SK-N-SH (cell line): ENCODE results near the gene CSTF3. TPM values are rescaled to one million over a fixed set of nuclear protein-coding genes. Genes with fewer than 3 reads are reported as not detected.
"Not testable (repeated sequence)": the region's sequence is repeated elsewhere in the genome, so short reads cannot be mapped to it uniquely, and the experiment has no call there.

Experiments
- CTCF ChIA-PET: fragments of 300-600, 350-600 bp; formaldehyde crosslinking; extraction: SDS; loops from one replicate; lab custom pipeline; 2021; lab: Yijun Ruan, JAX
- POLR2A ChIA-PET: fragments of 350-600 bp; sonication (Branson Sonifier 250); formaldehyde crosslinking; extraction: SDS; loops from one replicate; lab custom pipeline; 2020; ENCODE audit warnings: antibody characterized with exemption, inconsistent platforms; lab: Yijun Ruan, JAX
- DNase-seq: peaks from one replicate; pipeline ENCODE4 v3.0.0; 2012
- H2AFZ ChIP-seq: fragments of 200-600 bp; sonication (generic); 2 replicates; pipeline ENCODE4 v1.8.1; 2016; ENCODE audit warnings: antibody characterized with exemption, mild to moderate bottlenecking, low read depth
- H3F3A ChIP-seq: fragments of 200-600 bp; sonication (generic); replicated peaks from 2 replicates; pipeline ENCODE3; 2016; ENCODE audit warnings: antibody characterized with exemption, mild to moderate bottlenecking; ENCODE audit not compliant: insufficient read depth
- H3K27ac ChIP-seq, 2 experiments: fragments of 200-500 bp in 1 of 2; fragments of 200-600 bp in 1 of 2; sonication (Bioruptor generic) in 1 of 2; sonication (generic), shearing (Covaris generic) in 1 of 2; 2 replicates each; pipeline versions ENCODE4 v1.5.1 to v1.6.1; 2014 to 2016; ENCODE audit warnings: low read depth in 2 of 2, inconsistent platforms in 1 of 2, low read length in 1 of 2, mild to moderate bottlenecking in 1 of 2, mixed read lengths in 1 of 2
- H3K27me3 ChIP-seq: fragments of 200-600 bp; sonication (generic), shearing (Covaris generic); 2 replicates; pipeline ENCODE4 v1.6.1; 2016; ENCODE audit warnings: mixed run types; ENCODE audit not compliant: insufficient read depth
- H3K36me3 ChIP-seq, 2 experiments: fragments of 200-500 bp in 1 of 2; fragments of 200-600 bp in 1 of 2; sonication (Bioruptor generic) in 1 of 2; sonication (generic) in 1 of 2; replicated peaks in 1 of 2; 2 replicates each; pipeline versions ENCODE3 to v1.5.1; 2014 to 2016; ENCODE audit warnings: low read length in 1 of 2, mild to moderate bottlenecking in 1 of 2; ENCODE audit not compliant: insufficient read depth in 2 of 2, control insufficient read depth in 1 of 2
- H3K4me1 ChIP-seq, 2 experiments: fragments of 200-500 bp in 1 of 2; fragments of 200-600 bp in 1 of 2; sonication (Bioruptor generic) in 1 of 2; sonication (generic), shearing (Covaris generic) in 1 of 2; 2 replicates each; pipeline versions ENCODE4 v1.5.1 to v1.6.1; 2014 to 2016; ENCODE audit warnings: low read depth in 1 of 2, low read length in 1 of 2, mixed run types in 1 of 2; ENCODE audit not compliant: insufficient read depth in 2 of 2, control insufficient read depth in 1 of 2
- H3K4me2 ChIP-seq: fragments of 200-600 bp; sonication (generic), shearing (Covaris generic); 2 replicates; pipeline ENCODE4 v1.6.1; 2017; ENCODE audit warnings: mixed run types
- H3K4me3 ChIP-seq, 2 experiments: fragments of 200-500 bp in 1 of 2; fragments of 200-600 bp in 1 of 2; sonication (Bioruptor generic) in 1 of 2; sonication (generic), shearing (Covaris generic) in 1 of 2; 2 replicates each; pipeline versions ENCODE4 v1.5.1 to v1.8.1; 2014 to 2016; ENCODE audit warnings: low read depth in 2 of 2, inconsistent platforms in 1 of 2, low read length in 1 of 2, mild to moderate bottlenecking in 1 of 2, mixed read lengths in 1 of 2, moderate library complexity in 1 of 2
- H3K79me2 ChIP-seq: fragments of 200-600 bp; sonication (generic); 2 replicates; pipeline ENCODE4 v1.8.1; 2017; ENCODE audit warnings: mild to moderate bottlenecking; ENCODE audit not compliant: insufficient read depth
- H3K9ac ChIP-seq: fragments of 200-600 bp; sonication (generic); 2 replicates; pipeline ENCODE4 v1.6.1; 2017; ENCODE audit warnings: mixed run types
- H3K9me2 ChIP-seq: fragments of 200-600 bp; sonication (generic); 2 replicates; pipeline ENCODE4 v1.6.1; 2017; ENCODE audit warnings: mixed run types
- H3K9me3 ChIP-seq: fragments of 200-600 bp; sonication (generic); 2 replicates; pipeline ENCODE4 v1.6.1; 2017; ENCODE audit warnings: mixed run types, mild to moderate bottlenecking, moderate library complexity
- H4K20me1 ChIP-seq: fragments of 200-600 bp; sonication (generic); 2 replicates; pipeline ENCODE4 v1.6.1; 2017; ENCODE audit warnings: mild to moderate bottlenecking, mixed run types; ENCODE audit not compliant: insufficient read depth
- CHD2 ChIP-seq: fragments of 150-350 bp; IDR thresholded peaks from 2 replicates; pipeline ENCODE4 v1.6.1; 2018; ENCODE audit warnings: low read length; ENCODE audit not compliant: partially characterized antibody
- ELF1 ChIP-seq: IDR thresholded peaks from 2 replicates; pipeline ENCODE4 v1.4.0; 2012
- EZH2phosphoT487 ChIP-seq: fragments of 200-600 bp; sonication (generic); IDR thresholded peaks from 2 replicates; pipeline ENCODE4 v1.6.1; 2017; ENCODE audit warnings: low read depth, mixed run types, mild to moderate bottlenecking, antibody characterized with exemption, moderate library complexity, borderline replicate concordance
- FOXJ3 ChIP-seq: sonication (generic); formaldehyde crosslinking; IDR thresholded peaks from 2 replicates; pipeline ENCODE4 v1.5.1; 2020; ENCODE audit warnings: mild to moderate bottlenecking, missing genetic modification reagents
- GATA2 ChIP-seq: sonication (generic); formaldehyde crosslinking; IDR thresholded peaks from 2 replicates; pipeline ENCODE4 v1.5.0; 2020; ENCODE audit warnings: mild to moderate bottlenecking, missing genetic modification reagents
- JUND ChIP-seq: IDR thresholded peaks from 2 replicates; pipeline ENCODE4 v1.4.0; 2012
- MXI1 ChIP-seq: IDR thresholded peaks from 2 replicates; pipeline ENCODE4 v1.6.1; 2012; ENCODE audit warnings: mild to moderate bottlenecking, low read depth, low read length, improper control_type of control experiment
- PBX3 ChIP-seq: IDR thresholded peaks from 2 replicates; pipeline ENCODE4; 2012
- POLR2AphosphoS5 ChIP-seq: IDR thresholded peaks from 2 replicates; pipeline ENCODE4 v1.6.1; 2012; ENCODE audit warnings: low read depth, low read length
- RAD21 ChIP-seq: IDR thresholded peaks from 2 replicates; pipeline ENCODE4 v1.6.1; 2012; ENCODE audit warnings: mild to moderate bottlenecking, low read length
- RCOR1 ChIP-seq: fragments of 150-350 bp; IDR thresholded peaks from 2 replicates; pipeline ENCODE4 v1.6.1; 2017; ENCODE audit warnings: antibody characterized with exemption, low read length
- RXRA ChIP-seq: IDR thresholded peaks from 2 replicates; pipeline ENCODE4 v1.4.0; 2012; ENCODE audit warnings: low read depth, mild to moderate bottlenecking, borderline replicate concordance
- SMC3 ChIP-seq: IDR thresholded peaks from 2 replicates; pipeline ENCODE4 v1.6.1; 2012; ENCODE audit warnings: low read depth, low read length, improper control_type of control experiment
- TCF12 ChIP-seq: IDR thresholded peaks from 2 replicates; pipeline ENCODE4 v1.4.0; 2012
- YY1 ChIP-seq: IDR thresholded peaks from 2 replicates; pipeline ENCODE4 v1.4.0; 2012; ENCODE audit warnings: low read depth, mild to moderate bottlenecking
- WGBS: methylation state at CpG from one replicate; pipeline ENCODE4 v1.1.6; 2017; ENCODE audit warnings: low lambda C conversion rate; 5-methylcytosine and 5-hydroxymethylcytosine counted together
- polyA plus RNA-seq, 3 experiments: library from polyadenylated mRNA; depleted of rRNA; stranded (reverse); fragments of >200 nt; gene quantifications; 2 replicates each; pipeline ENCODE4 v1.2.3, GENCODE V29; 2012
- TF ChIP-seq, protein P1 (sequence below): fragments of 200-600 bp; sonication (generic); IDR thresholded peaks from 2 replicates; pipeline ENCODE4 v1.6.1; 2017; ENCODE audit warnings: antibody characterized with exemption, mild to moderate bottlenecking, moderate library complexity

The CSTF3 gene
- polyA plus RNA-seq, 1 of the 3 experiments (the other 2 are of a cell fraction), result 26.3 TPM

GRCh38 chr11:33125611-33126010, 35.7 kb downstream of the CSTF3 start (continued):
- TF ChIP-seq PBX3 (no peak), FOXJ3 (CRISPR knock-in tag) (no peak), EZH2phosphoT487 (no peak), SMC3 (no peak), RAD21 (no peak), TCF12 (no peak), RCOR1 (no peak), GATA2 (CRISPR knock-in tag) (no peak), YY1 (no peak), MXI1 (no peak), POLR2AphosphoS5 (no peak)
- TF ChIP-seq, protein P1, sequence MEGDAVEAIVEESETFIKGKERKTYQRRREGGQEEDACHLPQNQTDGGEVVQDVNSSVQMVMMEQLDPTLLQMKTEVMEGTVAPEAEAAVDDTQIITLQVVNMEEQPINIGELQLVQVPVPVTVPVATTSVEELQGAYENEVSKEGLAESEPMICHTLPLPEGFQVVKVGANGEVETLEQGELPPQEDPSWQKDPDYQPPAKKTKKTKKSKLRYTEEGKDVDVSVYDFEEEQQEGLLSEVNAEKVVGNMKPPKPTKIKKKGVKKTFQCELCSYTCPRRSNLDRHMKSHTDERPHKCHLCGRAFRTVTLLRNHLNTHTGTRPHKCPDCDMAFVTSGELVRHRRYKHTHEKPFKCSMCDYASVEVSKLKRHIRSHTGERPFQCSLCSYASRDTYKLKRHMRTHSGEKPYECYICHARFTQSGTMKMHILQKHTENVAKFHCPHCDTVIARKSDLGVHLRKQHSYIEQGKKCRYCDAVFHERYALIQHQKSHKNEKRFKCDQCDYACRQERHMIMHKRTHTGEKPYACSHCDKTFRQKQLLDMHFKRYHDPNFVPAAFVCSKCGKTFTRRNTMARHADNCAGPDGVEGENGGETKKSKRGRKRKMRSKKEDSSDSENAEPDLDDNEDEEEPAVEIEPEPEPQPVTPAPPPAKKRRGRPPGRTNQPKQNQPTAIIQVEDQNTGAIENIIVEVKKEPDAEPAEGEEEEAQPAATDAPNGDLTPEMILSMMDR, result no peak

DNA sequence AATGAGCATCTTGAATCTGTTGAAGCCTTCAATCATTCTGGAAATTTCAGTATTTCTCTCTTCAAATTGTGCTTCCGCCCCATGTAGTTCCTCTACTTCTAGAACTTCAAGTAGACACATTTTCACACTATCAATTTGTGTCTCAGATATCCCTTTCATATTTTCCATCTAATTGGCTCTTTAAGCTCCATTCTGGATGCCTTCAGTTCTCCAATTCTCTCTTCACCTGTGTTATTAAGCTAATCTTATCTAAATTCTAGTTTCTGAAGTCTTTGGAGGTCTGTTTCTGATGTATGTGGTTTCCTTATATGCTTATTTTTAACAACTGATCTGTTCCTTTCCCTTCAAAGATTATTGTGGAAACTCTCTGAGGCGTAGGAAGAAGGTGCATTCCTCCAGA, 36.3 kb downstream of the CSTF3 start:
- H3K27ac ChIP-seq, result no peak overlapping the region
- no peaks in the 10 kb centered on the region for H3K9me2 ChIP-seq
- POLR2A ChIA-PET, result no interaction called here
- DNase-seq, result no peak
- H3K4me1 ChIP-seq, result peaks cover 2 to 8% of the 10 kb centered on the region in 2 experiments; a peak in 2 of 4 replicates
- H3K79me2 ChIP-seq, result 0 out of 2 replicates have a peak, but pooled peaks cover 3% of the 10 kb centered on the region
- no peak overlapping the region for H2AFZ ChIP-seq
- no peak overlapping the region for H3K4me3 ChIP-seq
- H3K36me3 ChIP-seq, result peaks cover 13 to 35% of the 10 kb centered on the region in 2 experiments
- CTCF ChIA-PET, result interaction anchor here (0.7 to 1.5 kb wide), 2 partner anchors 16 to 59 kb away, joined by 3 to 4 read pairs; no protein-coding TSS in a partner anchor
- H3K9ac ChIP-seq, result no peak overlapping the region
- no peak overlapping the region for H3K4me2 ChIP-seq
- peaks cover 28% of the 10 kb centered on the region for H3F3A ChIP-seq
- H4K20me1 ChIP-seq, result no peaks in the 10 kb centered on the region
- TF ChIP-seq JUND, result 0 out of 2 replicates have a peak, but pooled peaks have one; percentile 3
- TF ChIP-seq SMC3, result no peak
- no peak for TF ChIP-seq ELF1
- TF ChIP-seq POLR2AphosphoS5, result no peak
- TF ChIP-seq TCF12, result no peak
- no peak for TF ChIP-seq RXRA
- TF ChIP-seq CHD2, result no peak
- TF ChIP-seq YY1, result no peak
- 96% methylated on average over 2 of the region's 2 CpGs for WGBS
- no peaks in the 10 kb centered on the region for H3K27me3 ChIP-seq
- no peaks in the 10 kb centered on the region for H3K9me3 ChIP-seq

- POLR2A ChIA-PET, result not testable (repeated sequence)
These were observed 38.6 kb downstream of the CSTF3 start for GRCh38 chr11:33122696-33123095.

More at GRCh38 chr11:33122696-33123095, 38.6 kb downstream of the CSTF3 start:
- H4K20me1 ChIP-seq, H3K4me3 ChIP-seq, H3K9me3 ChIP-seq, H3K79me2 ChIP-seq, H2AFZ ChIP-seq, H3K27ac ChIP-seq, H3K9ac ChIP-seq, H3K9me2 ChIP-seq, DNase-seq, H3K27me3 ChIP-seq, H3K4me2 ChIP-seq: not testable (repeated sequence)
- H3K36me3 ChIP-seq, result peaks cover 9 to 25% of the 10 kb centered on the region in 2 experiments
- H3K4me1 ChIP-seq, result peaks cover 0 to 21% of the 10 kb centered on the region in 2 experiments; a peak in 2 of 4 replicates
- WGBS, result 94% methylated on average over 1 of the region's 1 CpG
- H3F3A ChIP-seq, result peaks cover 36% of the 10 kb centered on the region
- CTCF ChIA-PET, result interaction anchor here (1.4 kb wide), 1 partner anchor 22 kb away, joined by 5 read pairs; no protein-coding TSS in a partner anchor
